IMR-90 (cell line): ENCODE data around the gene OMG. TPM values are rescaled to one million over a fixed set of nuclear protein-coding genes. Genes with fewer than 3 reads are reported as not detected.

ENCODE experiments used
- ATAC-seq: fragments of 200-7000 bp; cut with Tn5 transposase; 2 replicates; pipeline ENCODE4 v1.9.1; 2020; ENCODE audit warnings: low read depth, mild to moderate bottlenecking, moderate library complexity
- BruUV-seq: library from RNA; stranded (reverse); fragments of 400-500 nt; replicated peaks from 2 replicates; lab custom pipeline; 2021; lab: Mats Ljungman, UMichigan
- CTCF ChIA-PET: fragments of 300-600 bp; formaldehyde crosslinking; extraction: SDS; loops from one replicate; lab custom pipeline; 2021; ENCODE audit warnings: antibody characterized with exemption; lab: Yijun Ruan, JAX
- POLR2A ChIA-PET: fragments of 300-600 bp; sonication (Branson Sonifier 250); formaldehyde crosslinking; loops from one replicate; lab custom pipeline; 2022; ENCODE audit warnings: antibody characterized with exemption; ENCODE audit not compliant: unreplicated experiment; lab: Charles Lee
- DNase-seq: peaks from one replicate; pipeline ENCODE4 v3.0.0; 2013
- H2AFZ ChIP-seq: replicated peaks from 2 replicates; pipeline ENCODE3; 2013; ENCODE audit warnings: low read length, mild to moderate bottlenecking; ENCODE audit not compliant: poor library complexity
- H2AK5ac ChIP-seq: 2 replicates; pipeline ENCODE4 v1.6.1; 2013; ENCODE audit warnings: low read depth, low read length, inconsistent platforms
- H2AK9ac ChIP-seq: replicated peaks from 2 replicates; pipeline ENCODE3; 2013; ENCODE audit warnings: mild to moderate bottlenecking, low read depth, low read length, moderate library complexity; ENCODE audit not compliant: poor library complexity
- H2BK120ac ChIP-seq: 2 replicates; pipeline ENCODE4 v1.6.1; 2013; ENCODE audit warnings: low read depth, low read length, inconsistent platforms
- H2BK15ac ChIP-seq: 3 replicates; pipeline ENCODE4 v1.6.1; 2013; ENCODE audit warnings: low read depth, low read length, inconsistent platforms
- H2BK20ac ChIP-seq: 2 replicates; pipeline ENCODE4 v1.6.1; 2013; ENCODE audit warnings: low read depth, mild to moderate bottlenecking, inconsistent platforms, low read length, moderate library complexity
- H2BK5ac ChIP-seq: 2 replicates; pipeline ENCODE4 v1.6.1; 2013; ENCODE audit warnings: mild to moderate bottlenecking, low read depth, low read length, inconsistent platforms; ENCODE audit not compliant: poor library complexity, severe bottlenecking
- H3K14ac ChIP-seq: replicated peaks from 2 replicates; pipeline ENCODE4 v1.6.1; 2013; ENCODE audit warnings: low read depth, low read length, inconsistent platforms
- H3K18ac ChIP-seq: 2 replicates; pipeline ENCODE4 v1.6.1; 2013; ENCODE audit warnings: low read depth, low read length, control low read depth
- H3K23ac ChIP-seq: 2 replicates; pipeline ENCODE4 v1.6.1; 2013; ENCODE audit warnings: low read depth, low read length, inconsistent platforms
- H3K27ac ChIP-seq: 2 replicates; pipeline ENCODE4 v1.5.1; 2013; ENCODE audit warnings: mild to moderate bottlenecking, control low read depth, low read length; ENCODE audit not compliant: insufficient read depth
- H3K27me3 ChIP-seq: 2 replicates; pipeline ENCODE4 v1.6.1; 2013; ENCODE audit warnings: low read length; ENCODE audit not compliant: control insufficient read depth, insufficient read depth
- H3K36me3 ChIP-seq: 2 replicates; pipeline ENCODE4 v1.6.1; 2013; ENCODE audit warnings: low read length, mixed read lengths; ENCODE audit not compliant: control insufficient read depth, insufficient read depth
- H3K4ac ChIP-seq: 2 replicates; pipeline ENCODE4 v1.6.1; 2013; ENCODE audit warnings: low read depth, low read length, inconsistent platforms
- H3K4me1 ChIP-seq: 2 replicates; pipeline ENCODE4 v1.6.1; 2013; ENCODE audit warnings: low read length, mixed read lengths; ENCODE audit not compliant: control insufficient read depth, insufficient read depth
- H3K4me2 ChIP-seq: 2 replicates; pipeline ENCODE4 v1.6.1; 2013; ENCODE audit warnings: low read depth, mild to moderate bottlenecking, control low read depth, low read length, moderate library complexity
- H3K4me3 ChIP-seq: 2 replicates; pipeline ENCODE4 v1.5.1; 2013; ENCODE audit warnings: low read depth, mild to moderate bottlenecking, control low read depth, low read length, moderate library complexity; ENCODE audit not compliant: insufficient read depth
- H3K56ac ChIP-seq: 2 replicates; pipeline ENCODE4 v1.6.1; 2013; ENCODE audit warnings: low read length, inconsistent platforms; ENCODE audit not compliant: insufficient read depth; ENCODE audit errors: extremely low read depth
- H3K79me1 ChIP-seq, 2 experiments: 2 replicates each; pipeline ENCODE4 v1.6.1; 2013; ENCODE audit warnings: low read length in 2 of 2, inconsistent platforms in 1 of 2, low read depth in 1 of 2
- H3K9ac ChIP-seq: 2 replicates; pipeline ENCODE4 v1.6.1; 2013; ENCODE audit warnings: low read depth, low read length, control low read depth
- H3K9me1 ChIP-seq: 2 replicates; pipeline ENCODE4 v1.6.1; 2013; ENCODE audit warnings: low read length, inconsistent platforms; ENCODE audit not compliant: insufficient read depth
- H3K9me3 ChIP-seq: 2 replicates; pipeline ENCODE4 v1.6.1; 2013; ENCODE audit warnings: low read length; ENCODE audit not compliant: control insufficient read depth, insufficient read depth
- H4K20me1 ChIP-seq: 2 replicates; pipeline ENCODE4 v1.6.1; 2013; ENCODE audit warnings: low read length, inconsistent platforms; ENCODE audit not compliant: insufficient read depth
- H4K5ac ChIP-seq: 2 replicates; pipeline ENCODE4 v1.6.1; 2013; ENCODE audit warnings: mild to moderate bottlenecking, low read depth, low read length, control low read depth
- H4K8ac ChIP-seq, 2 experiments: 2 replicates each; pipeline ENCODE4 v1.6.1; 2013; ENCODE audit warnings: low read depth in 2 of 2, low read length in 2 of 2, control low read depth in 1 of 2, inconsistent platforms in 1 of 2
- H4K91ac ChIP-seq: 2 replicates; pipeline ENCODE4 v1.6.1; 2013; ENCODE audit warnings: low read depth, low read length, inconsistent platforms; ENCODE audit not compliant: insufficient read depth
- CEBPB ChIP-seq: IDR thresholded peaks from 2 replicates; pipeline ENCODE4 v1.6.1; 2012; ENCODE audit warnings: low read depth, low read length, improper control_type of control experiment
- RFX5 ChIP-seq: IDR thresholded peaks from 2 replicates; pipeline ENCODE4 v1.8.0; 2012; ENCODE audit warnings: low read depth, mild to moderate bottlenecking, low read length, moderate library complexity
- WGBS, 2 experiments: methylation state at CpG; one replicate each; pipeline versions ENCODE4 v1.1.5 to v1.1.7; 2013; ENCODE audit warnings: missing lambda C conversion rate in 2 of 2; ENCODE audit not compliant: insufficient read length in 1 of 2; ENCODE audit errors: extremely low coverage in 2 of 2; 5-methylcytosine and 5-hydroxymethylcytosine counted together
- dilution Hi-C: fragments of 300-500 bp; cut with HindIII; formaldehyde crosslinking; loops from one replicate; pipeline ENCODE4 v1.14.3; 2018; ENCODE audit warnings: low sequenced_read_pairs; ENCODE audit not compliant: unreplicated experiment
- in situ Hi-C: fragments of 300-500 bp; cut with MboI; formaldehyde crosslinking; loops from 3 replicates; pipeline ENCODE4 v1.14.3; 2019; ENCODE audit warnings: low sequenced_read_pairs, inconsistent platforms, mixed read lengths
- intact Hi-C: fragments of 100-400 bp; cut with micrococcal nuclease; formaldehyde crosslinking; loops from 2 replicates; pipeline ENCODE4 v1.10.0; 2022
- polyA plus RNA-seq, 3 experiments: library from polyadenylated mRNA; depleted of rRNA; stranded (reverse); fragments of >200 nt; gene quantifications; 2 replicates each; pipeline ENCODE4 v1.2.3, GENCODE V29; 2012; ENCODE audit warnings: low replicate concordance in 1 of 3
- total RNA-seq: library from RNA; depleted of rRNA; stranded (reverse); fragments of >200 nt; gene quantifications from 2 replicates; pipeline ENCODE4 v1.2.3, GENCODE V29; 2012

The OMG gene
- total and polyA plus RNA-seq, 2 of the 4 experiments (the other 2 are of a cell fraction), result 0.18 TPM; not detected in 1

GRCh38 chr17:31274252-31274651 is 22.8 kb downstream of the OMG start:
- peaks cover 15% of the 10 kb centered on the region; the same call in 1 of the 2 replicates for H3K9me1 ChIP-seq
- H3K14ac ChIP-seq, result peak overlapping the region; percentile 74
- in situ Hi-C loops (no loop called here), intact Hi-C loops (no loop called here), dilution Hi-C loops (no loop called here)
- peak overlapping the region; percentile 50; the same call in 1 of the 2 replicates for H2BK20ac ChIP-seq
- no peak overlapping the region for H3K4me3 ChIP-seq
- ATAC-seq, result peak; percentile 16; the same call in 1 of the 2 replicates
- H3K18ac ChIP-seq, result peak overlapping the region; percentile 79; the same call in 1 of the 2 replicates
- peak overlapping the region; percentile 75 for H2BK120ac ChIP-seq
- H3K79me1 ChIP-seq, result peaks cover 9 to 29% of the 10 kb centered on the region in 2 experiments
- H3K56ac ChIP-seq, result no peak overlapping the region
- H2AFZ ChIP-seq, result no peak overlapping the region
- H3K27ac ChIP-seq, result peak overlapping the region; percentile 63; the same call in 1 of the 2 replicates
- H3K36me3 ChIP-seq, result peaks cover 12% of the 10 kb centered on the region
- H3K27me3 ChIP-seq, result no peaks in the 10 kb centered on the region
- no peak for TF ChIP-seq RFX5
- TF ChIP-seq CEBPB, result peak; percentile 85
- H4K5ac ChIP-seq, result peak overlapping the region; percentile 45; the same call in 1 of the 2 replicates
- BruUV-seq, result no TSS peak
- H3K4me1 ChIP-seq, result peaks cover 2% of the 10 kb centered on the region
- DNase-seq, result peak; percentile 63
- peak overlapping the region; percentile 53; the same call in 1 of the 2 replicates for H3K4ac ChIP-seq
- no peak overlapping the region for H2BK15ac ChIP-seq
- no peak overlapping the region for H4K91ac ChIP-seq
- POLR2A ChIA-PET, result no interaction called here
- CTCF ChIA-PET, result no interaction called here
- no CpG with 5 or more reads among the region's 2 CpGs for WGBS, 2 experiments
- no peak overlapping the region for H3K9ac ChIP-seq
- peak overlapping the region; percentile 14; the same call in 1 of the 2 replicates for H3K23ac ChIP-seq
- no peaks in the 10 kb centered on the region for H4K20me1 ChIP-seq
- no peak overlapping the region for H2AK5ac ChIP-seq
- H2BK5ac ChIP-seq, result peak overlapping the region; percentile 92
- peak overlapping the region in 1 of 2 experiments; percentile 65; a peak in 1 of 4 replicates for H4K8ac ChIP-seq
- H2AK9ac ChIP-seq, result no peak overlapping the region
- no peaks in the 10 kb centered on the region for H3K9me3 ChIP-seq
- no peak overlapping the region; the same call in 1 of the 2 replicates for H3K4me2 ChIP-seq
